Stimulated activated CD8-positive, alpha-beta memory T cell treated with anti-CD3 and anti-CD28 coated beads, Interleukin-15, amount 100 ng/mL, for 24 hours (primary cell): ENCODE measurements around the gene ASTN2.

Experiments
- DNase-seq: peaks from one replicate; pipeline ENCODE4 v3.0.0-alpha.2; 2020; ENCODE audit warnings: low read depth

ASTN2 gene

GRCh38 chr9:116668970-116669695, 745.7 kb downstream of the ASTN2 start:
- no peak for DNase-seq

DNA sequence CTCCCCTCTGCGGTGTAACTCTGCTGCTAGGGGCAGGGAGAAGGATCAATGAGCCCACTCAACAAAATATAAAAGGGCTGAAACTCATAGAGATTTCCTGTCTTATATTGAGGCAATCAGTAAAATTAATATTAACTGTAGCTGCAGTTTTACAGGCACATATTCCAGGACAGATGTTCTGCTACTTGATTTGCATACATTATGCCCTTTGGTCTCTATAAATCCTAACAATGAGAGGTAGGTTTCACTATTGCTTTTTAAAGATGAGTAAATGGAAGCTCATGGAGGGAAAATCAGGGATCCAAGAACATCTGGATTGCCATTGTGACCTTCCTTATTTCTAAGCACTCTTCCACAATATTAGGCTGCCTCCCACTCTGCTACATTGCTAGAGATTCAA, 751.3 kb downstream of the ASTN2 start:
- DNase-seq: no peak

- no peak for DNase-seq
Observed at GRCh38 chr9:116662646-116663310, 752.1 kb downstream of the ASTN2 start.

DNA sequence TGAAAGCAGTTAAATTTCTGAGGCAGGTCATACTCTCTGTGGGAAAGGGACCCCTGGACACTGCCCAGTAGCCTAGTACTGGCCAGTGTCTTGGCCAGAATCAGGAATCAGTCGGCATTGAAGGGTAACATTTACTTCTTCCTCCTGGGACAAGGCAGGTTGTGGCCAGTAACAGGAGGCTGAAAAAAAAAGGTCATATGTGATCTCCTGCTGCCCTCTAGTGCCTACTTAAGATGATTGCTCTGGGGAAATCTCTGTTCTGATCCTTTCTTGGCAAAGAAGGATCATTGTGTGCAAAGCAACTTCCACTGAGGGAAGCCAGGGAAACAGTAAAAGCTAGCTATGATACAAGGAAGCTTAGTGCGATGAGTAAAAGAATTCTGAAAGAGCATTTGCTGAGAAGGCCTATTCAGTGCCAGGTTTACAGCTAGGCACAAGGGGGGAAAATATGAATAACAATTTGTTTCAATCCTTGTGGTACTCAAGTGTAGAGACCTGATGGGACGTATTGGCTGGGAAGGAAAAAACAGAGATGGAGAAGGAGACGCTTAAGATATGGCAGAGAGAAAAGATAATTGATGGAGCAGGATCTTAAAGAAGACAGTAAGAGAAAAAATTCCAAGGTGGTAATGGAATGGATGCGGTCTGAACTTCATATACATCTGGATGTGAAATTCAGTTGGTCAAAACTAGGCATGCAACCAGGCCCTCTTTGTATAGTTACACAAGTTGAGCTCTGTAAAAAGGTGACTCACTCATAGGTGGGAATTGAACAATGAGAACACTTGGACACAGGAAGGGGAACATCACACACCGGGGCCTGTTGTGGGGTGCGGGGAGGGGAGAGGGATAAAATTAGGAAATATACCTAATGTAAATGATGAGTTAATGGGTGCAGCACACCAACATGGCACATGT, 753.6 kb downstream of the ASTN2 start:
- DNase-seq: no peak

- DNase-seq: no peak
Observed at GRCh38 chr9:116658265-116658664, 756.6 kb downstream of the ASTN2 start.

DNA sequence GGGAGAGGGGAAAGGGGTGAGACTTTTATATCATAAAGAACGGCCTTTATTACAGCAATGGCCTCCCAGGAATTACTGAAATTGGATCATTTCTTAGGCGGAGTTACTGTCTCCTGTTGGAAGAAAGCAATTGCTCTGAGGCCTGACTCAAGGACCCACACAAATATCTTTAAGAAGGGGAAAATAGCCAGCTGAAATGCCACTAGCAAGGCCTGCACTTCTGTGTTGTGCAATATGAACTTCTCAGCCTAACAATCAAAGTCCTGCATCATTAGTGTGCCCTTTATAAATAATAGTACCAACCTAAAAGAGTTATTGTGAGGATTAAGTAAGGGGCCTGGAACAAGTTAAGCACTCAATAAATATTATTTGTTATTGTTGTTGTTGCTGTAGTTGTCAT, 757.9 kb downstream of the ASTN2 start:
- no peak for DNase-seq

- no peak for DNase-seq
Observed at GRCh38 chr9:116656501-116656971, 758.3 kb downstream of the ASTN2 start.

GRCh38 chr9:116654059-116654355, 760.9 kb downstream of the ASTN2 start:
- no peak for DNase-seq

GRCh38 chr9:116653348-116654058, 761.4 kb downstream of the ASTN2 start:
- no peak for DNase-seq

- no peak for DNase-seq
Observed at GRCh38 chr9:116647515-116647809, 767.4 kb downstream of the ASTN2 start.

DNA sequence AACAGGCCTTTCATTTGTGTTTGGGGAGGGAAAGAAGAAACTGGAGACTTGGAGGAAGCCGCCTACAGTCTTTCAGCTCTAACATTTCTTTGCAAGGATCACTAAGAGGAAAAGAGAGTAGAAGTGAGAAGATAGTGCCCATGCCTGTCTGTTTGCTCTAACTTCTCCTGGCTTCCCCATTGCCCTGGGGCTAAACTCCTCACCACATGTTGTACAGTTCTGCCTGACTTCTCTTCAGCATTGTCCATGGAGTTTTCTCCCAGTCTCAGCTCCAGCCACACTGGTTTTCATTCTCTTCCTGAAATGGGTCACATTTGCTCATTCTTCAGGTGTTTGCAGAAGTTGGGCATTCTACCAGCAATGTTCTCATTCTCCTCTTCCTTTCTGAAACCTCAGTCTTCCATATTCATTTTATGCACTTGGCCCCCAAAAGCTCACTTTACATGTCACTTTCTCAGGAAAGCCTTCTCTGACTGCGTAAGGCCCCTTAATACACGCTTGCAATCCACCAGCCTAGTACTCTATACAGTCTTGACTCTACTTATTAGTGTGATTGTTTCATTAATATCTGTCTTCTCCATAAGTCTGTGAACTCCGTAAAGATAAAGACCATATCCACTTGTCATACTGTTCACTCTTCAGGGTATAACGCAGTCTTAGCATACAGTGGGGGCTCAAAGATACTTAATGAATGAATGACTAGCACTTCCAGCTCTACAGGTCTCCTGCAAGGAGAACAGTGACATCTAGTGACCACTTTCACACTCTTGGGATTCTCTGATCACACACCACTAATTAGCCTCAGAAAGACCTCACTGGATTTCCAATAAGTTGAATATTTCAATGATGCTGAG, 768.0 kb downstream of the ASTN2 start:
- DNase-seq: no peak

DNA sequence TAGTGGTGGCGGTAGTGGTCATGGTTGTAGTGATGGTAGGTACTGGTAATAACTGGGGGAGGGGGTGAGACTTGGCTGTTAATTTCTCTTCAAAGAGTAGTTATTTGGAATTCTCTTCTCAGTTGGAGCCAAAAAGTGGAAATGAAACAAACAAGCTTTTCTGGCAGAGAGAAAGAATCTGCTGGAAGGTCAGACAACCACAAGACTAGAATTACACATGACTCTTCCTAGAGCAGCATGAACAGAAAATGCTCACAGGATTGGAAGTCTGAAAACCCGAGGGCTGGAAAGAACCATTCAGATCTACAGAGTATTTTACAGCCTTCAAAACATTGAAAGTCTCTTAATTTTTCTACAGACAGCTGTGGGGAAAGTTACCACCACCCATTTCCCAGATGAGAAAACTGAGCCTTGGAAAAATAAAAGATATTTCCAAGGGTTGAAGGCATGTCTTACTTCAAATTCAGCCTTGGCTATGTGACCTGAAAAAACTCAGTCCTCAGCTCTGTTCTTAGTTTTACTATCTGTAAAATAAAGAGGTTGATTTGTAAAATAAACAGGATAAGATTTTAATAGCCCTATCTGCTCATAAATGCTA, 770.7 kb downstream of the ASTN2 start:
- DNase-seq: no peak

DNA sequence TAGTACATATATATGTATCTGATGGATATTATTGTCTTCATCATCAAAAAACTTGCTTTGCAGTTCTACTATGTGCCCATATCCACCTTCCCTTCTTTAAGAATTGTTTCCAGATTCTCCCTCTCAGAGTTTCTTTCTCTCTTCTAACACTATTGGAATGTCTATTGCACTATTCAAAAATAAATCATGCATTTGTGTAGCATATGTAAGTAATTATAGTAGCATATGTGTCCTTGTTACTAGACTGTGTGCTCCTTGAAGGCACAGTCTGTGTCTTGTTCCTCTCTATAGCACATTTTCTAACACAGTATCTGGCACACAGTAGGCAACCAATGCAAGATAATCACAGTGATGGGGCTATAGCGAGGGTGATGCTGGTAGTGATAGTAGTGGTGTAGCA, 771.2 kb downstream of the ASTN2 start:
- no peak for DNase-seq

GRCh38 chr9:116641292-116642059, 773.4 kb downstream of the ASTN2 start:
- DNase-seq: no peak

DNA sequence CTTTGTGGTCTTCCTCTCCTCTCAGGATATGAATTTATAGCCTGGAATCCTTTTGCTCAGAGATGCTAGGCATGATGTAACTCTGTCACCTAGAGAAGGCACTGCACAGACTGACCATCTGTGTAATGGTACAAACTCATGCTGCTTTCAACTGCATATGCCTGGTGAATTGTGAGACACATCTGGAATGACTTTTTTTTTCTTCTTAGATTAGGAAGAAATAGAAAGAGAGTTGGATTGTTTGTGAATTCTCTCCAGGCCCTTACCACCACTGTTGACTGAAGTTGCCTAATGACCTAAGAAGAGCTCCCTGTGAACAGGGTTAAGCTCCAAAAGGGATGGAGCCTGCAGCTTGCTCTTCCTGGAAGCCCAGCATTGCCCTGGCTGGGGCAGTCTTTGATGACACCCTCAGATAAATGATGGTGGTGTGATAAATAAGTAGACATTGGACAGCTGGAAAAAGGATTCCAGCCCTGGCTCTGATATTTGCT, 775.6 kb downstream of the ASTN2 start:
- DNase-seq: no peak

DNA sequence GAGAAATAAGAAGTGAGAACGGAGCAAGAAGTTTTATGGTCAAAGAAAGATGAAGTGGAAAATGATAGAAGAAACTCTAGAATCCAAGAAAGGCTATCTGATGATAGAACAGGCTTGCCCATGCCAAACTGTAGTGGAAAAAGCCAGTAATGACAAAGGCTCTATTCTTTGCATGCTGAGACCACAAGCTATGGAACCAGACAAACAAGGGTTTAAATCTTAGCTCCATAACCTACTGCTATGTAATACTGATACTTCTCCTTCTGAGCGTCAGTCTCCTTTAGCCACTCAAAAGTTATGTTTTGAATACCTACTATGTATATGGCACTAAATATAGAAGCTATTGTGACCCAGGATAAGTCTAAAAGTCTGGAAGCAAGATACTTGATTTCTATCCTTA, 778.9 kb downstream of the ASTN2 start:
- no peak for DNase-seq

GRCh38 chr9:116632990-116633838, 781.6 kb downstream of the ASTN2 start:
- no peak for DNase-seq

GRCh38 chr9:116629634-116630033, 785.2 kb downstream of the ASTN2 start:
- no peak for DNase-seq

GRCh38 chr9:116628716-116629115, 786.1 kb downstream of the ASTN2 start:
- DNase-seq: no peak
